Breast epithelium (tissue), 3 donors: ENCODE results near the gene GPR31.

Experiments used
- CTCF ChIP-seq, 3 donors: fragments of 450-650 bp; IDR thresholded peaks; one replicate each; pipeline ENCODE4 v1.5.1; 2016 to 2017; ENCODE audit warnings: antibody characterized with exemption in 3 of 3, mild to moderate bottlenecking in 3 of 3, moderate library complexity in 3 of 3
- POLR2A ChIP-seq: fragments of 450-650 bp; IDR thresholded peaks from one replicate; pipeline ENCODE4 v1.6.1; 2016; ENCODE audit warnings: antibody characterized with exemption, mild to moderate bottlenecking, moderate library complexity
- POLR2AphosphoS5 ChIP-seq, 3 donors: sonication (generic); formaldehyde crosslinking; IDR thresholded peaks; one replicate each; pipeline ENCODE4 v1.6.1; 2017; ENCODE audit warnings: antibody characterized with exemption in 3 of 3

- TF ChIP-seq CTCF (IDR thresholded peaks at IDR 0.05) (no peak), POLR2A (no peak), POLR2AphosphoS5 (IDR thresholded peaks at IDR 0.05) (no peak)
Measured at GRCh38 chr6:167116109-167116837, 41.5 kb downstream of the GPR31 start.
